C4-2B (cell line): ENCODE data around the gene USP2.

Experiments used
- CTCF ChIP-seq: fragments of 450-650 bp; conservative IDR thresholded peaks from 2 replicates; pipeline ENCODE4 v1.5.1; 2017; ENCODE audit warnings: mild to moderate bottlenecking
- ZFX ChIP-seq: fragments of 450-650 bp; IDR thresholded peaks from 2 replicates; pipeline ENCODE4 v1.6.1; 2017

GRCh38 chr11:119424276-119424675, 42.8 kb upstream of the USP2 start:
- TF ChIP-seq CTCF (no peak), ZFX (no peak)
